Lower leg skin (tissue), 3 donors: ENCODE results near the gene GRIN1.

Experiments
- POLR2A ChIP-seq, 2 donors: fragments of 450-650 bp; IDR thresholded peaks; one replicate each; pipeline ENCODE4 v1.6.1; 2016 to 2017; ENCODE audit warnings: antibody characterized with exemption in 2 of 2, mild to moderate bottlenecking in 1 of 2, moderate library complexity in 1 of 2
- TF ChIP-seq, protein P1 (sequence below), 3 donors: fragments of 450-650 bp; IDR thresholded peaks; one replicate each; pipeline ENCODE4 v1.5.1; 2016; ENCODE audit warnings: antibody characterized with exemption in 3 of 3, mild to moderate bottlenecking in 3 of 3, moderate library complexity in 2 of 3

- TF ChIP-seq, protein P1, sequence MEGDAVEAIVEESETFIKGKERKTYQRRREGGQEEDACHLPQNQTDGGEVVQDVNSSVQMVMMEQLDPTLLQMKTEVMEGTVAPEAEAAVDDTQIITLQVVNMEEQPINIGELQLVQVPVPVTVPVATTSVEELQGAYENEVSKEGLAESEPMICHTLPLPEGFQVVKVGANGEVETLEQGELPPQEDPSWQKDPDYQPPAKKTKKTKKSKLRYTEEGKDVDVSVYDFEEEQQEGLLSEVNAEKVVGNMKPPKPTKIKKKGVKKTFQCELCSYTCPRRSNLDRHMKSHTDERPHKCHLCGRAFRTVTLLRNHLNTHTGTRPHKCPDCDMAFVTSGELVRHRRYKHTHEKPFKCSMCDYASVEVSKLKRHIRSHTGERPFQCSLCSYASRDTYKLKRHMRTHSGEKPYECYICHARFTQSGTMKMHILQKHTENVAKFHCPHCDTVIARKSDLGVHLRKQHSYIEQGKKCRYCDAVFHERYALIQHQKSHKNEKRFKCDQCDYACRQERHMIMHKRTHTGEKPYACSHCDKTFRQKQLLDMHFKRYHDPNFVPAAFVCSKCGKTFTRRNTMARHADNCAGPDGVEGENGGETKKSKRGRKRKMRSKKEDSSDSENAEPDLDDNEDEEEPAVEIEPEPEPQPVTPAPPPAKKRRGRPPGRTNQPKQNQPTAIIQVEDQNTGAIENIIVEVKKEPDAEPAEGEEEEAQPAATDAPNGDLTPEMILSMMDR (IDR thresholded peaks at IDR 0.05) = no peak
- no peak for TF ChIP-seq POLR2A (IDR thresholded peaks at IDR 0.05)
Observed at GRCh38 chr9:137165250-137165836, 26.4 kb downstream of the GRIN1 start.
